H9 (cell line): ENCODE results near the gene ECHDC3. TPM values are rescaled to one million over a fixed set of nuclear protein-coding genes. Genes with fewer than 3 reads are reported as not detected.

ENCODE experiments used
- DNase-seq: peaks from one replicate; pipeline ENCODE4 v3.0.0-alpha.2; 2017
- H2AFZ ChIP-seq: one replicate; pipeline ENCODE4 v1.6.1; 2013; ENCODE audit warnings: mild to moderate bottlenecking, low read length, control low read depth, moderate library complexity
- H2AK5ac ChIP-seq: 2 replicates; pipeline ENCODE4 v1.6.1; 2013; ENCODE audit warnings: low read length, control low read depth, mixed read lengths; ENCODE audit not compliant: insufficient read length
- H2BK120ac ChIP-seq: one replicate; pipeline ENCODE4 v1.6.1; 2013; ENCODE audit warnings: low read depth, mild to moderate bottlenecking, low read length, control low read depth, inconsistent platforms; ENCODE audit not compliant: poor library complexity, severe bottlenecking
- H2BK12ac ChIP-seq: 2 replicates; pipeline ENCODE4 v1.6.1; 2013; ENCODE audit warnings: low read length, control low read depth, mixed read lengths, low read depth; ENCODE audit not compliant: insufficient read length
- H2BK15ac ChIP-seq: 2 replicates; pipeline ENCODE4 v1.6.1; 2013; ENCODE audit warnings: low read depth, low read length, control low read depth
- H2BK20ac ChIP-seq: one replicate; pipeline ENCODE4 v1.6.1; 2013; ENCODE audit warnings: low read depth, mild to moderate bottlenecking, low read length, control low read depth, inconsistent platforms; ENCODE audit not compliant: poor library complexity, severe bottlenecking
- H2BK5ac ChIP-seq: 2 replicates; pipeline ENCODE4 v1.6.1; 2013; ENCODE audit warnings: low read length, control low read depth, mixed read lengths; ENCODE audit not compliant: insufficient read length
- H3K14ac ChIP-seq: 2 replicates; pipeline ENCODE4 v1.6.1; 2013; ENCODE audit warnings: low read length, control low read depth; ENCODE audit not compliant: insufficient read depth
- H3K18ac ChIP-seq: 2 replicates; pipeline ENCODE4 v1.6.1; 2013; ENCODE audit warnings: low read depth, mild to moderate bottlenecking, mixed read lengths, low read length, control low read depth; ENCODE audit not compliant: insufficient read length
- H3K23ac ChIP-seq: 2 replicates; pipeline ENCODE4 v1.6.1; 2013; ENCODE audit warnings: low read length, control low read depth, mixed read lengths, low read depth; ENCODE audit not compliant: insufficient read length
- H3K23me2 ChIP-seq: 2 replicates; pipeline ENCODE4 v1.6.1; 2013; ENCODE audit warnings: low read depth, mild to moderate bottlenecking, mixed read lengths, low read length, control low read depth; ENCODE audit not compliant: insufficient read length, poor library complexity, severe bottlenecking
- H3K27ac ChIP-seq: 2 replicates; pipeline ENCODE4 v1.5.1; 2013; ENCODE audit warnings: low read length, control low read depth, mixed read lengths, low read depth; ENCODE audit not compliant: insufficient read length
- H3K27me3 ChIP-seq: 2 replicates; pipeline ENCODE4 v1.6.1; 2013; ENCODE audit warnings: low read length, control low read depth, inconsistent platforms; ENCODE audit not compliant: insufficient read depth
- H3K4ac ChIP-seq: 2 replicates; pipeline ENCODE4 v1.6.1; 2013; ENCODE audit warnings: low read depth, mild to moderate bottlenecking, control low read depth, inconsistent platforms, low read length, moderate library complexity
- H3K4me1 ChIP-seq: 2 replicates; pipeline ENCODE4 v1.6.1; 2013; ENCODE audit warnings: low read length, control low read depth, inconsistent platforms; ENCODE audit not compliant: insufficient read depth
- H3K4me2 ChIP-seq: 2 replicates; pipeline ENCODE4 v1.6.1; 2013; ENCODE audit warnings: low read length, control low read depth, mixed read lengths; ENCODE audit not compliant: insufficient read length, insufficient read depth
- H3K56ac ChIP-seq: 2 replicates; pipeline ENCODE4 v1.6.1; 2013; ENCODE audit warnings: low read depth, mild to moderate bottlenecking, mixed read lengths, low read length, control low read depth; ENCODE audit not compliant: insufficient read length
- H3K79me1 ChIP-seq: 2 replicates; pipeline ENCODE4 v1.6.1; 2013; ENCODE audit warnings: low read depth, mild to moderate bottlenecking, moderate library complexity, low read length, control low read depth, inconsistent platforms; ENCODE audit not compliant: insufficient read depth, poor library complexity, severe bottlenecking
- H3K79me2 ChIP-seq: 2 replicates; pipeline ENCODE4 v1.6.1; 2013; ENCODE audit warnings: low read length, control low read depth, inconsistent platforms; ENCODE audit not compliant: insufficient read depth
- H3K9ac ChIP-seq: 2 replicates; pipeline ENCODE4 v1.6.1; 2013; ENCODE audit warnings: low read length, control low read depth, mixed read lengths; ENCODE audit not compliant: insufficient read length; ENCODE audit errors: extremely low read depth
- H3K9me3 ChIP-seq: one replicate; pipeline ENCODE4 v1.6.1; 2013; ENCODE audit warnings: low read depth, low read length, inconsistent platforms; ENCODE audit not compliant: control insufficient read depth
- H3T11ph ChIP-seq: one replicate; pipeline ENCODE4 v1.6.1; 2013; ENCODE audit warnings: mild to moderate bottlenecking, low read length, control low read depth, inconsistent platforms
- H4K20me1 ChIP-seq: one replicate; pipeline ENCODE4 v1.6.1; 2013; ENCODE audit not compliant: control insufficient read depth, insufficient read length, insufficient read depth
- H4K5ac ChIP-seq: 2 replicates; pipeline ENCODE4 v1.6.1; 2013; ENCODE audit warnings: low read depth, mild to moderate bottlenecking, mixed read lengths, low read length, control low read depth; ENCODE audit not compliant: insufficient read length
- H4K8ac ChIP-seq: replicated peaks from 2 replicates; pipeline ENCODE4 v1.6.1; 2013; ENCODE audit warnings: low read length, control low read depth, mixed read lengths, low read depth; ENCODE audit not compliant: insufficient read length
- H4K91ac ChIP-seq: 2 replicates; pipeline ENCODE4 v1.6.1; 2013; ENCODE audit warnings: low read depth, mild to moderate bottlenecking, moderate library complexity, mixed read lengths, low read length, control low read depth; ENCODE audit not compliant: insufficient read length
- H3K27ac Mint-ChIP-seq, 3 experiments: 2 replicates in 2 of 3; 3 replicates in 1 of 3; pipeline ENCODE4 v1.8.0; 2020 to 2021; ENCODE audit warnings: mixed read lengths in 3 of 3, mild to moderate bottlenecking in 1 of 3, moderate library complexity in 1 of 3
- H3K27me3 Mint-ChIP-seq: 2 replicates; pipeline ENCODE4 v1.8.0; 2021; ENCODE audit warnings: low read depth, mild to moderate bottlenecking, moderate library complexity, mixed read lengths
- H3K36me3 Mint-ChIP-seq, 3 experiments: 2 replicates in 2 of 3; 3 replicates in 1 of 3; pipeline ENCODE4 v1.8.0; 2020 to 2021; ENCODE audit warnings: low read depth in 3 of 3, mixed read lengths in 3 of 3; ENCODE audit not compliant: insufficient read depth in 1 of 3
- H3K4me1 Mint-ChIP-seq, 2 experiments: 2 replicates each; pipeline ENCODE4 v1.8.0; 2020; ENCODE audit warnings: mixed read lengths in 2 of 2
- H3K4me3 Mint-ChIP-seq, 2 experiments: 2 replicates in 1 of 2; 3 replicates in 1 of 2; pipeline ENCODE4 v1.8.0; 2020 to 2021; ENCODE audit warnings: mild to moderate bottlenecking in 2 of 2, mixed read lengths in 2 of 2, moderate library complexity in 1 of 2
- H3K9me3 Mint-ChIP-seq, 2 experiments: 2 replicates in 1 of 2; 3 replicates in 1 of 2; pipeline ENCODE4 v1.8.0; 2020; ENCODE audit warnings: mild to moderate bottlenecking in 2 of 2, mixed read lengths in 2 of 2, moderate library complexity in 1 of 2
- WGBS: extraction: QIAGEN DNeasy Blood & Tissue Kit; methylation state at CpG from one replicate; pipeline ENCODE4 v1.1.7; 2013; ENCODE audit warnings: missing lambda C conversion rate, low lambda C conversion rate, mixed read lengths; ENCODE audit not compliant: insufficient read length; ENCODE audit errors: extremely low coverage; 5-methylcytosine and 5-hydroxymethylcytosine counted together
- total RNA-seq: library from RNA; stranded (reverse); gene quantifications from 2 replicates; pipeline ENCODE4 v1.2.1, GENCODE V29; 2021
- TF ChIP-seq, protein P1 (sequence below): fragments of 200-600 bp; sonication (generic); conservative IDR thresholded peaks from 3 replicates; pipeline ENCODE4 v1.8.0; 2021; ENCODE audit warnings: antibody characterized with exemption, mild to moderate bottlenecking

ECHDC3 gene
- total RNA-seq, 1 experiment from 2014 or later: 9.3 TPM

DNA sequence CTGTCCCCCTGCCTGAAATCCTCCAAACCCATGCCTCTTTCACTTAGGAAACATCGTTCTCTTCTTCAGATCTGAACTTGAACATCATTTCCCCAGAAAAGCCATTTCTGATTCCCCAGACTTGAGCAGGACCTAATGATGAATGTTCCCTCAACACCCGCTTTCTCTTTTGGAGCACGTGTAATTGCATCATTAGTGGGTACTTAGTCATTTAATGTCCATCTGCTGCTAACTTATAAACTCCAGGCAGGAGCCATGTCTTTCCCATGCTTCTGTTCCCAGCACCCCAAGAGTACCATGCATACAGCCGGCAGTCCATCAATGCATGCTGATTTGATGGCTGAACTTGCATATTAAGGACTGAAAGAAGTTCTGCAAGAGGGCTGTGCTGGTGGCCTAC lies 36.5 kb upstream of the ECHDC3 start:
- no peak overlapping the region for H3K18ac ChIP-seq
- H3K27me3 Mint-ChIP-seq: no peaks in the 10 kb centered on the region; the same call in none of the 2 replicates
- no peak overlapping the region for H4K5ac ChIP-seq
- peaks cover 0 to 2% of the 10 kb centered on the region in 2 experiments; a peak in 2 of 5 replicates for H3K9me3 Mint-ChIP-seq
- H3T11ph ChIP-seq: no peak overlapping the region
- peaks cover 0 to 4% of the 10 kb centered on the region in 2 experiments; a peak in 2 of 4 replicates for H3K4me1 Mint-ChIP-seq
- H3K9ac ChIP-seq: no peak overlapping the region
- TF ChIP-seq, protein P1, sequence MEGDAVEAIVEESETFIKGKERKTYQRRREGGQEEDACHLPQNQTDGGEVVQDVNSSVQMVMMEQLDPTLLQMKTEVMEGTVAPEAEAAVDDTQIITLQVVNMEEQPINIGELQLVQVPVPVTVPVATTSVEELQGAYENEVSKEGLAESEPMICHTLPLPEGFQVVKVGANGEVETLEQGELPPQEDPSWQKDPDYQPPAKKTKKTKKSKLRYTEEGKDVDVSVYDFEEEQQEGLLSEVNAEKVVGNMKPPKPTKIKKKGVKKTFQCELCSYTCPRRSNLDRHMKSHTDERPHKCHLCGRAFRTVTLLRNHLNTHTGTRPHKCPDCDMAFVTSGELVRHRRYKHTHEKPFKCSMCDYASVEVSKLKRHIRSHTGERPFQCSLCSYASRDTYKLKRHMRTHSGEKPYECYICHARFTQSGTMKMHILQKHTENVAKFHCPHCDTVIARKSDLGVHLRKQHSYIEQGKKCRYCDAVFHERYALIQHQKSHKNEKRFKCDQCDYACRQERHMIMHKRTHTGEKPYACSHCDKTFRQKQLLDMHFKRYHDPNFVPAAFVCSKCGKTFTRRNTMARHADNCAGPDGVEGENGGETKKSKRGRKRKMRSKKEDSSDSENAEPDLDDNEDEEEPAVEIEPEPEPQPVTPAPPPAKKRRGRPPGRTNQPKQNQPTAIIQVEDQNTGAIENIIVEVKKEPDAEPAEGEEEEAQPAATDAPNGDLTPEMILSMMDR: no peak
- H3K79me1 ChIP-seq: no peaks in the 10 kb centered on the region
- no peak overlapping the region for H3K4me3 Mint-ChIP-seq
- H2AK5ac ChIP-seq: no peak overlapping the region
- H2BK20ac ChIP-seq: no peak overlapping the region
- H3K27ac Mint-ChIP-seq: no peak overlapping the region
- H2BK120ac ChIP-seq: no peak overlapping the region
- no peak overlapping the region for H3K14ac ChIP-seq
- H3K23me2 ChIP-seq: no peaks in the 10 kb centered on the region
- no peaks in the 10 kb centered on the region for H3K27me3 ChIP-seq
- WGBS: no CpG with 5 or more reads among the region's 4 CpGs
- no peaks in the 10 kb centered on the region for H4K20me1 ChIP-seq
- no peak overlapping the region for H4K8ac ChIP-seq
- H3K27ac ChIP-seq: no peak overlapping the region
- no peaks in the 10 kb centered on the region; the same call in 1 of the 2 replicates for H3K4me1 ChIP-seq
- no peak overlapping the region for H2BK5ac ChIP-seq
- H2BK12ac ChIP-seq: no peak overlapping the region
- H3K9me3 ChIP-seq: no peaks in the 10 kb centered on the region
- H3K4ac ChIP-seq: no peak overlapping the region
- no peak overlapping the region for H3K4me2 ChIP-seq
- peaks cover 0 to 3% (median 0%) of the 10 kb centered on the region in 3 experiments; a peak in 1 of 7 replicates for H3K36me3 Mint-ChIP-seq
- H4K91ac ChIP-seq: no peak overlapping the region
- H2AFZ ChIP-seq: no peak overlapping the region
- no peak overlapping the region for H2BK15ac ChIP-seq
- no peak overlapping the region for H3K56ac ChIP-seq
- H3K79me2 ChIP-seq: no peaks in the 10 kb centered on the region
- no peak overlapping the region for H3K23ac ChIP-seq
- no peak for DNase-seq
